GM12875 (cell line): Measurements from ENCODE around the gene SLC34A1.

Experiments
- H3K4me3 ChIP-seq: one replicate; pipeline ENCODE4 v1.5.1; 2011; ENCODE audit warnings: low read depth, low read length, control low read depth
- TF ChIP-seq, protein P1 (sequence below): IDR thresholded peaks from 2 replicates; pipeline ENCODE4 v1.5.1; 2011; ENCODE audit warnings: low read depth, mild to moderate bottlenecking, control low read depth, inconsistent platforms, low read length, moderate library complexity, borderline replicate concordance; ENCODE audit not compliant: insufficient read depth

Gene SLC34A1

DNA sequence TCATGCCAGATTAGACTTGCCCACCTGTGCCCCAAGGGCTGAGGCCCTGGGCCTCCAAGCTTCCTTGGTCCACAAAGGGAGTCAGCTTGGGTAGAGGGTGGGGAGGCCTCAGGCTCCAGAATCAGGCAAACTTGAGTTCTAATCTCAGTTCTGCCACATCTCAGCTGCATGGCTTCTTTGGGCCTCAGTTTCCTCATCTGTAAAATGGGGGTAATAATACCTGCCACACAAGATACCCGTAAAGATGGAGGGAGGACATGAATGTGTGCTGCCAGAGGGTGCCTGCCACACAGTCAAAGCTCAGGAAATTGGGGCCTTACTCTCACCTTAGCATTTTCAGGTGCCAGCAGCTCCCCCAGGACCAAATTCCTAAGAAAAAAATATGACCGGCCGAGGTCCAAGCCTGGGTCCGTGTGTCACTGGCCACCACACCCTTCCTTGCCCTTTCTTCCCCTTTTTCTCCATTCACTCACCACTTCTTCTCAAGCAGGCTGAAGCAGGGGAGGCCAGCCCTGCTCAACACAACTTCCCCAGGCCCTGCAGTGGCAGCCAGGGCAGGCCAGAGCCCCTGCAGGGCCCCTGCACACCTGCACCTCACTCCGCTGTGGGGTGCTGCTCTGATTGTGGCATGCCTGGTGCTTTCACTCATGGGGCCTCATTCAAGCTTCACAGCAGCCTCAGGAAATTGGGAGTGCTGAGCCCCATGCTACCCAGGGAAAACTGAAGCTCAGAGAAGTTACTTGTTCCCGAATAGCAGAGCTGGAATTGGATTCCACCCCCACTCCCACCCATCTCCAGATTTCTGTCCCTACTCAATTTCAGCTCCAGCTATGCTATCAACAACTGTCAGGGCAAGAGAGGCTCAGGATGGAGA, 22.6 kb upstream of the SLC34A1 start:
- TF ChIP-seq, protein P1, sequence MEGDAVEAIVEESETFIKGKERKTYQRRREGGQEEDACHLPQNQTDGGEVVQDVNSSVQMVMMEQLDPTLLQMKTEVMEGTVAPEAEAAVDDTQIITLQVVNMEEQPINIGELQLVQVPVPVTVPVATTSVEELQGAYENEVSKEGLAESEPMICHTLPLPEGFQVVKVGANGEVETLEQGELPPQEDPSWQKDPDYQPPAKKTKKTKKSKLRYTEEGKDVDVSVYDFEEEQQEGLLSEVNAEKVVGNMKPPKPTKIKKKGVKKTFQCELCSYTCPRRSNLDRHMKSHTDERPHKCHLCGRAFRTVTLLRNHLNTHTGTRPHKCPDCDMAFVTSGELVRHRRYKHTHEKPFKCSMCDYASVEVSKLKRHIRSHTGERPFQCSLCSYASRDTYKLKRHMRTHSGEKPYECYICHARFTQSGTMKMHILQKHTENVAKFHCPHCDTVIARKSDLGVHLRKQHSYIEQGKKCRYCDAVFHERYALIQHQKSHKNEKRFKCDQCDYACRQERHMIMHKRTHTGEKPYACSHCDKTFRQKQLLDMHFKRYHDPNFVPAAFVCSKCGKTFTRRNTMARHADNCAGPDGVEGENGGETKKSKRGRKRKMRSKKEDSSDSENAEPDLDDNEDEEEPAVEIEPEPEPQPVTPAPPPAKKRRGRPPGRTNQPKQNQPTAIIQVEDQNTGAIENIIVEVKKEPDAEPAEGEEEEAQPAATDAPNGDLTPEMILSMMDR: peak; percentile 39; the same call in 1 of the 2 replicates
- H3K4me3 ChIP-seq: peak overlapping the region; percentile 15

DNA sequence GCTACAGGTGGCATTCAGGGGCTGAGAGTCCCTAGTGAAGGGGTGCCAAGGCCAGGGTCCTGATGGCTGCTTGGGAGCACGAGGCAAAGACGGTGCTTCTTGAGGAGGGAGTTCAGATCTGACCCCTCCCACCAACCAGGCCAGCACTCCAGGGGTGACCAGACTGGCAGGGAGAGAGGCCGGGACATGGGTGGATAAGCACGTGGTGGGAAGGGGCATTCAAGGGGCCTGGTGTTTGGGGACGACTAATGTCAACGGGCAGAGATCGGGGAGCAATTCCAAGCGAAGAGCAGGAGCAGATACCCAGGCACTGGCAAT, 22.0 kb upstream of the SLC34A1 start:
- TF ChIP-seq, protein P1: no peak
- H3K4me3 ChIP-seq: peak overlapping the region; percentile 48

- TF ChIP-seq, protein P1: no peak
- peak overlapping the region; percentile 48 for H3K4me3 ChIP-seq
Observed at GRCh38 chr5:177362610-177363507, 21.4 kb upstream of the SLC34A1 start.

DNA sequence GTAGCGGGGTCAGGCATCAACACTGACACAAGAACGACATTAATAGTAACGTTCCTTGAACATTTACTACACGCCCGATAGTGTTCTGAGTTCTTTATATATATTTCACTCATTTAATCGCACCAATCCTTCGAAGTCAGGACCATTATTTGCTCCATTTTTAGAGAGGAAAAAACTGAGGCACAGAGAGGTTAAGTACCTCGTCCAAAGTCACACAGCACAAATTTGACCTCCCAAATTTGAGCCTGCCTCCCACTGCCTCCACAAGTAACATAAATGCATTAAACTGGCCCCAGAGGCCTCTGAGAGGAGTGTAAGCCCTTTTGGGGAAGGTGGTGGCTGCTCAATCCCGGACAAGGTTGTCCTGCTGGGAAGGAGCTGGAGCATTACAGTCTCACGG, 20.7 kb upstream of the SLC34A1 start:
- TF ChIP-seq, protein P1: no peak
- H3K4me3 ChIP-seq: no peak overlapping the region

- TF ChIP-seq, protein P1: no peak
- H3K4me3 ChIP-seq: peak overlapping the region; percentile 7
Observed at GRCh38 chr5:177364159-177364962, 19.9 kb upstream of the SLC34A1 start.

- no peak overlapping the region for H3K4me3 ChIP-seq
- TF ChIP-seq, protein P1: no peak
Observed at GRCh38 chr5:177365845-177366527, 18.2 kb upstream of the SLC34A1 start.
